Measurements from ENCODE around the gene DCST2.
A peak's percentile ranks its signal among the peaks of the same experiment; 100 is the strongest.

The DCST2 gene

DNA sequence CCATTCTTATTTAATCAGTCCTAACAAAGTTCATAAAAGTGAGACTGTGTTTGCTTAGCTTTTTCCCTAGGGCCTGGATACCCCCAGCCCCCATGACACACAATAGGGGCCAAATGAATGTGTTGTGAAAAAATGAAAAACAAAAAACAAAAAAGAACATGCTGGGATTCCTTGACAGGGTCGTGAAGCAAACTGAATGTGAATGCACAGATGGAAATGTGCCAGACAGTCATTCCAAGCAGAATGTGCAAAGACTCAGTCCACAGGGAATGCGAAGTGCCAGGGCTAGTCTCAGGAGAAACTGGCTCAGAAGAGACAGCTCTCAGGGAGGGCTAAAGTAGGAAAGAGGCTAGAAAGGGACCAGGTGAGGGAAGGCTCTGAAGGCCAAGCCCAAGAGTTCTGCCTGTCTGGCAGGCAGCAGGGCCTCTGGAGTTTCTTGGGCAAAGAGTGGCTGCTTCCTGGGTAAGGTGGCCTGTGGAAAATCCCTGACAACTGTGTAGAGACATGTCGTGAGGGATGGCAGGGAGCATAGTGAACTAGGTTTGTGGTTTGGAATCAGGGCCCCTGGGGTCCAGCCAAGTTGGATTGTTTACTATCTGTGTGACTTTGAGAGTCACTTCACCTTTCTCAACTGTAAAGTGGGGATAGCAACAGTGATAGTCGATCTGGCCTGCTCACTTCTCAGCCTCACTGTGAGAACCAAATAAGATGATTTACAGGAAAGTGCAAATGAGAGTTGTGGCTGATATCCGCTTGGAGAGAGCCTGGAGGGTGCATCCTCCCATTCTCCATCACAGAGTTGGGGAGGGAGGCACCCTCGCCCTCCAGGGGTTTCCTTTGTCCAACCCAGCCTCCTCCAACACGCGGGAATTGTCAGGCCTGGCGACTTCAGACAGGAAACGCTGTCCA lies 16.3 kb upstream of the DCST2 start:
- TF ChIP-seq, protein P1, sequence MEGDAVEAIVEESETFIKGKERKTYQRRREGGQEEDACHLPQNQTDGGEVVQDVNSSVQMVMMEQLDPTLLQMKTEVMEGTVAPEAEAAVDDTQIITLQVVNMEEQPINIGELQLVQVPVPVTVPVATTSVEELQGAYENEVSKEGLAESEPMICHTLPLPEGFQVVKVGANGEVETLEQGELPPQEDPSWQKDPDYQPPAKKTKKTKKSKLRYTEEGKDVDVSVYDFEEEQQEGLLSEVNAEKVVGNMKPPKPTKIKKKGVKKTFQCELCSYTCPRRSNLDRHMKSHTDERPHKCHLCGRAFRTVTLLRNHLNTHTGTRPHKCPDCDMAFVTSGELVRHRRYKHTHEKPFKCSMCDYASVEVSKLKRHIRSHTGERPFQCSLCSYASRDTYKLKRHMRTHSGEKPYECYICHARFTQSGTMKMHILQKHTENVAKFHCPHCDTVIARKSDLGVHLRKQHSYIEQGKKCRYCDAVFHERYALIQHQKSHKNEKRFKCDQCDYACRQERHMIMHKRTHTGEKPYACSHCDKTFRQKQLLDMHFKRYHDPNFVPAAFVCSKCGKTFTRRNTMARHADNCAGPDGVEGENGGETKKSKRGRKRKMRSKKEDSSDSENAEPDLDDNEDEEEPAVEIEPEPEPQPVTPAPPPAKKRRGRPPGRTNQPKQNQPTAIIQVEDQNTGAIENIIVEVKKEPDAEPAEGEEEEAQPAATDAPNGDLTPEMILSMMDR (IDR thresholded peaks at IDR 0.05) = no peak

DNA sequence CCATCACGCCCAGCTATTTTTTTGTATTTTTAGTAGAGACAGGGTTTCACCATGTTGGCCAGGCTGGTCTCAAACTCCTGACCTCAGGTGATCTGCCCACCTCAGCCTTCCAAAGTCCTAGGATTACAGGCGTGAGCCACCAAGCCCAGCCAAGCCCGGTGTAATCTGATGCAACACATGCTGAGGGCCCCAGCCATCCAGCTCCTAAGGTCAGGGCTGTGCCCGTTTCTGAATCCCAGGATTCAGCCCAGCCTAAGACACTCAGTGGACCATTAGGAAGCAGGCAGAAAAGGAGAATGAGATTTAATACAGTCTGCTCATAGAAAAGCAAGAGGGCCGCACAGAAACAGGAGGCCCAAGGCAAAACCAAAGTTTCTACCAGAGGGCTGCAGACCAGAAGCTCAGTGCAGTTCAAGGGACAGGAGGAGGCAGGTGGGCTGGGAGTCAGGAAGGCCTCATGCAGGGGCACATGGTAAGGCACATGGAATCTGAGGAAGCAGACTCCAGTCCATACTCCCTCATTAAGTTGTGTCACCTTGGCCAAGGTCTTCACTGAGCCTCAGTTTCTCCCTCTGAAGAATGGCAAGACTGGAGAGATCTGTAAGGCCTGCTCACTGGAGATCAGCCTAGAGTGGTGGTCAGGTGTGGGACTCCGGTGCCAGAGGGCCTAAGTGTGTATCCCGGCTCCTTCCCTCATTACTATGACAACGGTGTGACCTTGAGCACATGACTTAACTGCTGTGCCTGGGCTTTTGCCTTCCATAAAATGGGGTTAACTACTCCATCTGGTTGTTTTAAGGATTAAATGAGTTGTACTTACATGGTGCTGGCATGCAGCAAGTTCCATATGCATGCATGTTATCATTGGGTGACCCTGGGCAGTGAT lies 15.1 kb upstream of the DCST2 start:
- TF ChIP-seq, protein P1 (IDR thresholded peaks at IDR 0.05) = no peak

DNA sequence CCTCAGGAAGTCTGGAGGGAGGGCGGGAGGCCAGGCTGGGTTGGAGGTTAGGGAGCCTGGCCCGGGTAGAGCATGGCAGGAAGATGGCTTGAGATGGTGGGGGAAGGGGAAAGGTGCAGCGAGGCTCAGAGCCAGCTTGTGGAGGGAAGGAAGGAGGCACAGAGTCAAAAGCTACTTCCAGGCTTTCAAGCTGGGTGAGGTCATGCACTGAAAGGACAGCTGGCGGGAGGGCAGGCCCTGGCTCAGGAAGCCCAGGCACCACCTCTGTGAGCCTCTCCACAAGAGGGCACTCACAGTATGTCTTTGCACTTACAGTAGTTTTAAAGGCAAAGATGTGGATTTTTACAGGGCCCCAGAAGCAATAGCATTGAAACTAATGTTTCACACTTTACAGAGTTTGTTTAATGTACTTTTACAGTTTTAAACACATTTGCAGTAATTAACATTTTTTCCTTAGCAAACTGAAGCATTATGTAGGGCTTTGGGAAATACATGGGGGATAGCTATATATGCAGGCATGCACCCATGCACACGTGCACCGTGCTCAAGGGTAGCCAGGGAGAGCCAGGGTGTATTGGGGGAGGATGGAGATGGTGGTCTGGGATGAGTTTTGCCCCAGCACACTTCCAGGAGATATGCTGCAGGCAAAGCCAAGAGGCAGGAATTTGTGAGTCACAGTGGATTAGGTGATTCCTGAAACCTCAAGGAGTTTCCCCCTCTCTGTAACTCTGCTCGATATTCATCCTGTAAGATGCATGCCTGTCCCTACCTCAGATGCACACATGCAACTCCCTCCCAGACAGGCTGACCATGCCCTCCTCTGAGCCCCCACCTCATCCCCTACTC lies 11.5 kb upstream of the DCST2 start:
- TF ChIP-seq, protein P1 (IDR thresholded peaks at IDR 0.05) = peak; percentile 94

DNA sequence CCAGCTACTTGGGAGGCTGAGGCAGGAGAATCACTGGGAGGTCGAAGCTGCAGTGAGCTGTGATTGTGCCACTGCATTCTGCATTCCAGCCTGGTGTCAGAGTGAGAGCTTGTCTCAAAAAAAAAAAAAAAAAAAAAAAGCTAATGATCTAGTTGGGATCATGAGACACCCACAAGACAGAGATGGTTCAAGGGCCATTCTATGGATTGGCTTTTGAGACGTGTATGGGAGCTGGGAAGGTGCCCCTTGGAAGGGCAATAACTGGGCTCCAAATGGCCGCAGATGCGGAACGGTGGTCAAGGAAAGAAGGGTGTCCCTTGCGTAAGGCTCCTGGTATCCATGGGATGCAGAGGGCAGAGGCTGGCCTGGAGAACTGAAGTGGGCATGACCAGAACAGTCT lies 10.8 kb upstream of the DCST2 start:
- TF ChIP-seq, protein P1 (IDR thresholded peaks at IDR 0.05) = no peak

DNA sequence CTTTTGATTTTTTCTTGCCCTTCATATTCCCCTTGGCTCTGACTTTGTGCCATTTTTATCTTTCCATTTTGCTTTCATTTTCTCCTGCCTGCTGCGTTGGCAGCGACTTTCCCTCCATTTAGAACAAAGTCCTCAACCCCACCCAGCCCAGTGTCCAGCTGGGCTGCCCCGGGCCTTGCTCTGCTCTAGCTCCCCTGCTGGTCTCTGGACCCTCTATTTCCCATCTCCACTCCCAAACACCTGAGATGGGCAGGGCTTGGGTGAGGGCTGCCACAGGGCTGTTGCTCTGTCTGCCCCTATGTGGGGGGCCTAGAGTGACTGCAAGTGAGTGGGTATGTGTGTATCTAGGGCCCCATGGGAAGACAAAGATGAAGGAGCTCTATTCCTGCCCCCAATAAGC lies 10.2 kb upstream of the DCST2 start:
- TF ChIP-seq, protein P1 (IDR thresholded peaks at IDR 0.05) = no peak

DNA sequence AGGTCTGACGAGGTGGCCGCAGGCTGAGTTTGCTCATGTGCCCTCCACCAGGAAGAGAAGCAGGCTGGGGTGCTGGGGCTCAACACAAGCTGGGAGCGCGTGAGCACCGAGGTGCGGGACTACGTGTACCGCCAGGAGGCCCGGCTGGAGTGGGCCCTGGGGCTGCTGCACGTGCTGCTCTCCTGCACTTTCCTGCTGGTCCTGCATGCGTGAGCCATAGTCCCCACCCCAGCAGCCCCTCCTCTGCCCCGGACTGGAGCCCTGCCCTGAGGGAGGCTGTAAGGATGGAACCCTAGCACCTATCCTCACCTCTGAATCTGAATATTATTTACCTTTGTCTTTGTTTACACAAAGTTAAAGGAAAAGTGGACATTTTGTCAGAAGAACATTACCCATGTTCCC lies 9.7 kb upstream of the DCST2 start:
- TF ChIP-seq, protein P1 (IDR thresholded peaks at IDR 0.05) = no peak

DNA sequence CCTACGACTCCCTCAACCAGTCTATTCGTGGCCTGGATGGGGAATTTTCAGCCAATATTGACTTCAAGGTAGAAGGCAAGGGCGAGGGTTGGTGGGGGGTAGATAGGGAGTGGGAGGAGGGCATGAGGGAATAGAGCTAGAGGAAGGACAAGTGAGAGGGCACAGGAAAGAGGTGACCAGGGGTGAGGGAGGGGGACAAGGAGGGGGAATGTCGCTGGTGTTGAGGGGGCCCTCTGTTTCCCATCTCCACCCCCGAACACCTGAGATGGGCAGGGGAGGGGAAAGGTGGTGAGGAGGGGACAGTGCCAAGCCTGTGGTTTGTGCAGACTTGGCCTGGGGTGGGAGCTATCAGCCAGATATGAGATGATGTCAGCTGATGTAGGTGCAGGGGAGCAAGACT lies 9.2 kb upstream of the DCST2 start:
- TF ChIP-seq, protein P1 (IDR thresholded peaks at IDR 0.05) = no peak

Measured in LNCAP (cell line).